Keratinocyte (primary cell): Measurements from ENCODE around the gene SORL1-AS1.

Experiments
- DNase-seq: peaks from one replicate; pipeline ENCODE4 v3.0.0-alpha.2; 2011; ENCODE audit warnings: low read depth, missing footprints, low spot score
- FAIRE-seq: peaks from 2 replicates; lab custom pipeline; 2011; peaks lifted over from hg19 to GRCh38; lab: Jason Lieb, UNC
- H2AFZ ChIP-seq: 2 replicates; pipeline ENCODE4 v1.6.0; 2012; ENCODE audit warnings: low read length, control low read depth, inconsistent platforms; ENCODE audit not compliant: control insufficient read depth
- H3K27ac ChIP-seq: 2 replicates; pipeline ENCODE4 v1.5.1; 2011; ENCODE audit warnings: low read length; ENCODE audit not compliant: control insufficient read depth, insufficient read depth
- H3K27me3 ChIP-seq: 3 replicates; pipeline ENCODE4 v1.6.0; 2011; ENCODE audit warnings: low read length; ENCODE audit not compliant: control insufficient read depth, insufficient read depth; ENCODE audit errors: extremely low read depth
- H3K36me3 ChIP-seq, 2 experiments: 2 replicates in 1 of 2; 3 replicates in 1 of 2; pipeline ENCODE4 v1.5.1; 2011; ENCODE audit warnings: low read length in 2 of 2, mild to moderate bottlenecking in 1 of 2; ENCODE audit not compliant: control insufficient read depth in 2 of 2, insufficient read depth in 2 of 2; ENCODE audit errors: extremely low read depth in 1 of 2
- H3K4me1 ChIP-seq: 3 replicates; pipeline ENCODE4 v1.5.1; 2011; ENCODE audit warnings: low read length; ENCODE audit not compliant: control insufficient read depth, insufficient read depth; ENCODE audit errors: extremely low read depth
- H3K4me2 ChIP-seq: 3 replicates; pipeline ENCODE4 v1.6.0; 2011; ENCODE audit warnings: low read depth, low read length; ENCODE audit not compliant: control insufficient read depth, insufficient read depth; ENCODE audit errors: extremely low read depth
- H3K4me3 ChIP-seq, 3 experiments: fragments of 200-600 bp in 1 of 3; sonication (generic) in 1 of 3; 2 replicates in 2 of 3; 3 replicates in 1 of 3; pipeline ENCODE4 v1.5.1; 2011 to 2016; ENCODE audit warnings: low read length in 3 of 3, mild to moderate bottlenecking in 3 of 3, control low read depth in 2 of 3, inconsistent platforms in 1 of 3, low read depth in 1 of 3, mixed read lengths in 1 of 3, mixed run types in 1 of 3, moderate library complexity in 1 of 3; ENCODE audit not compliant: control insufficient read depth in 2 of 3, insufficient read depth in 2 of 3; ENCODE audit errors: extremely low read depth in 1 of 3
- H3K79me2 ChIP-seq: 2 replicates; pipeline ENCODE4 v1.6.0; 2012; ENCODE audit warnings: low read length; ENCODE audit not compliant: control insufficient read depth, insufficient read depth
- H3K9ac ChIP-seq: 3 replicates; pipeline ENCODE4 v1.6.0; 2011; ENCODE audit warnings: low read length; ENCODE audit not compliant: control insufficient read depth, insufficient read depth; ENCODE audit errors: extremely low read depth
- H3K9me1 ChIP-seq: 3 replicates; pipeline ENCODE4 v1.6.0; 2011; ENCODE audit warnings: low read length; ENCODE audit not compliant: control insufficient read depth, insufficient read depth; ENCODE audit errors: extremely low read depth
- H3K9me3 ChIP-seq: 2 replicates; pipeline ENCODE4 v1.5.1; 2012; ENCODE audit warnings: low read depth, low read length; ENCODE audit not compliant: control insufficient read depth
- H4K20me1 ChIP-seq: 3 replicates; pipeline ENCODE4 v1.6.0; 2011; ENCODE audit warnings: low read length; ENCODE audit not compliant: control insufficient read depth, insufficient read depth; ENCODE audit errors: extremely low read depth
- EZH2 ChIP-seq: IDR thresholded peaks from one replicate; pipeline ENCODE4 v1.6.1; 2012; ENCODE audit warnings: inconsistent platforms, mild to moderate bottlenecking, low read length, moderate library complexity
- dilution Hi-C: fragments of 300-500 bp; cut with MboI; formaldehyde crosslinking; loops from one replicate; pipeline ENCODE4 v1.7.0; 2020; ENCODE audit warnings: low sequenced_read_pairs; ENCODE audit not compliant: extremely low pct_ligation_motif_present
- TF ChIP-seq, protein P1 (sequence below), 3 experiments: IDR thresholded peaks in 1 of 3; conservative IDR thresholded peaks in 1 of 3; optimal IDR thresholded peaks in 1 of 3; 2 replicates in 2 of 3; 3 replicates in 1 of 3; pipeline versions ENCODE3 to v1.5.1; 2011; ENCODE audit warnings: low read length in 3 of 3, mild to moderate bottlenecking in 3 of 3, moderate library complexity in 2 of 3, control low read depth in 1 of 3, inconsistent platforms in 1 of 3; ENCODE audit not compliant: insufficient read depth in 2 of 3; ENCODE audit errors: extremely low read depth in 1 of 3

The SORL1-AS1 gene

DNA sequence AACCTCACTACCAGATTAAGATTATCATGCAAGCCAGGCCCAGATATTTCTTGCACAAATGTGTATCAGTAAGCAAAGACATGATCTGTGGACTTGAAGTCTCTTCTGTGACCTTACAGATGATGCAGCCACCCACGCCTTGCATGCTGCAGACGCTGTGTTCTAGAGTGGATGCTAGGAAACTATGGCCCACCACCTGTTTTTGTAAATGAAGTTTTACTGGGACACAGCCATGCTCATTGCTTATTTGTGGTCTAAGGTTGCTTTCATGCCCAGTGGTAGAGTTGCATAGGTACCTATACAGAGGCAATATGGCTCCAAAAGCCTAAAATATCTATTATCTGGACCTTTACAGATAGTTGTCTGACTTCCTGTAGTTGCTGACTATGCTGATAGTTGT, 47.5 kb upstream of the SORL1-AS1 start:
- no peaks in the 10 kb centered on the region for H3K9me3 ChIP-seq
- peaks cover under 1% of the 10 kb centered on the region for H3K4me1 ChIP-seq
- DNase-seq (no peak), FAIRE-seq (no peak)
- no peaks in the 10 kb centered on the region for H3K27me3 ChIP-seq
- dilution Hi-C loops = no loop called here
- no peak overlapping the region for H3K27ac ChIP-seq
- H3K4me3 ChIP-seq = no peak overlapping the region
- H4K20me1 ChIP-seq = no peaks in the 10 kb centered on the region
- H3K4me2 ChIP-seq = no peak overlapping the region
- no peak overlapping the region for H3K9ac ChIP-seq
- no peak overlapping the region for H2AFZ ChIP-seq
- H3K36me3 ChIP-seq = peaks cover 0 to 7% of the 10 kb centered on the region in 2 experiments
- TF ChIP-seq, protein P1, sequence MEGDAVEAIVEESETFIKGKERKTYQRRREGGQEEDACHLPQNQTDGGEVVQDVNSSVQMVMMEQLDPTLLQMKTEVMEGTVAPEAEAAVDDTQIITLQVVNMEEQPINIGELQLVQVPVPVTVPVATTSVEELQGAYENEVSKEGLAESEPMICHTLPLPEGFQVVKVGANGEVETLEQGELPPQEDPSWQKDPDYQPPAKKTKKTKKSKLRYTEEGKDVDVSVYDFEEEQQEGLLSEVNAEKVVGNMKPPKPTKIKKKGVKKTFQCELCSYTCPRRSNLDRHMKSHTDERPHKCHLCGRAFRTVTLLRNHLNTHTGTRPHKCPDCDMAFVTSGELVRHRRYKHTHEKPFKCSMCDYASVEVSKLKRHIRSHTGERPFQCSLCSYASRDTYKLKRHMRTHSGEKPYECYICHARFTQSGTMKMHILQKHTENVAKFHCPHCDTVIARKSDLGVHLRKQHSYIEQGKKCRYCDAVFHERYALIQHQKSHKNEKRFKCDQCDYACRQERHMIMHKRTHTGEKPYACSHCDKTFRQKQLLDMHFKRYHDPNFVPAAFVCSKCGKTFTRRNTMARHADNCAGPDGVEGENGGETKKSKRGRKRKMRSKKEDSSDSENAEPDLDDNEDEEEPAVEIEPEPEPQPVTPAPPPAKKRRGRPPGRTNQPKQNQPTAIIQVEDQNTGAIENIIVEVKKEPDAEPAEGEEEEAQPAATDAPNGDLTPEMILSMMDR (optimal IDR thresholded peaks at IDR 0.05 in 1 of 3, IDR thresholded peaks at IDR 0.05 in 1 of 3, conservative IDR thresholded peaks at IDR 0.05 in 1 of 3; ENCODE audit: extremely low read depth in 1 of 3, insufficient read depth in 2 of 3, low read length in 3 of 3) = no peak
- TF ChIP-seq EZH2 = no peak
- no peaks in the 10 kb centered on the region for H3K79me2 ChIP-seq
- no peaks in the 10 kb centered on the region for H3K9me1 ChIP-seq

DNA sequence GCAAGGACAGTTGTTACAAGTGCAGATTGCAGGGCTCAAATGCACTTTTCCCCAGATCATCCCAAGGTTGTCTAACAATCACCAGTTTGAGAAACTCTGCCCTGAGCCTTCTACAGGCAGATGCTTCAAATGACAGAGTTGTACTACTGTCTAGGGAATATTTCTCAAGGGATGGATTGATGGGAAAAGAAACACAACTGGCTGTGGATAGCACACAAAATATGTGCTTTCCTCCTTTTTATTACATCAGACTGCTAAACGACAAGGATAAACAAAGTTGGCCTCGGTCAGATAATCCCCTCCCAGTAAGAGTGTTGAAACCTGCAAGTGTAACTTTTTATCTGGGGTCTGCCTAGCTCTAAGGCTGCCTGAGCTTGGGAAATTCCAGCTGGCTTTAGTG, 46.6 kb upstream of the SORL1-AS1 start:
- TF ChIP-seq EZH2 = no peak
- TF ChIP-seq, protein P1 (optimal IDR thresholded peaks at IDR 0.05 in 1 of 3, IDR thresholded peaks at IDR 0.05 in 1 of 3, conservative IDR thresholded peaks at IDR 0.05 in 1 of 3; ENCODE audit: extremely low read depth in 1 of 3, insufficient read depth in 2 of 3, low read length in 3 of 3) = no peak
- FAIRE-seq = no peak
- H3K36me3 ChIP-seq = peaks cover 0 to 7% of the 10 kb centered on the region in 2 experiments
- H3K9me3 ChIP-seq = no peaks in the 10 kb centered on the region
- no peak for DNase-seq
- no peak overlapping the region for H3K9ac ChIP-seq
- H3K27ac ChIP-seq = no peak overlapping the region
- H3K79me2 ChIP-seq = no peaks in the 10 kb centered on the region
- H3K9me1 ChIP-seq = no peaks in the 10 kb centered on the region
- dilution Hi-C loops = no loop called here
- H2AFZ ChIP-seq = no peak overlapping the region
- no peak overlapping the region for H3K4me3 ChIP-seq
- no peaks in the 10 kb centered on the region for H4K20me1 ChIP-seq
- H3K4me1 ChIP-seq = peaks cover 9% of the 10 kb centered on the region
- H3K4me2 ChIP-seq = no peak overlapping the region
- H3K27me3 ChIP-seq = no peaks in the 10 kb centered on the region
